Measurements from ENCODE around the gene GRIK4.

- TF ChIP-seq EZH2phosphoT487 (IDR thresholded peaks at IDR 0.05; ENCODE audit: borderline replicate concordance, low read length) (no peak), CTCF (IDR thresholded peaks at IDR 0.05; ENCODE audit: low read depth, low read length, poor library complexity, severe bottlenecking) (no peak)
Observed at GRCh38 chr11:120575461-120575860, 63.9 kb downstream of the GRIK4 start.

Measured in DOHH2 (cell line).